A549 (cell line): ENCODE data around the gene RAB11FIP4.

ENCODE experiments used
- CEBPB ChIP-seq, 2 experiments: fragments of >200 bp in 1 of 2; sonication (Bioruptor Twin) in 1 of 2; formaldehyde crosslinking in 1 of 2; IDR thresholded peaks; 2 replicates each; pipeline ENCODE4 v1.6.1; 2012 to 2016
- CTCF ChIP-seq: fragments of >200 bp; sonication (Bioruptor Twin); formaldehyde crosslinking; IDR thresholded peaks from 3 replicates; pipeline ENCODE4 v1.5.1; 2016
- EP300 ChIP-seq, 2 experiments: fragments of >200 bp; sonication (Bioruptor Twin); formaldehyde crosslinking; IDR thresholded peaks; 2 replicates in 1 of 2; 3 replicates in 1 of 2; pipeline ENCODE4 v1.6.1; 2016 to 2017
- NR3C1 ChIP-seq: fragments of >200 bp; sonication (Bioruptor Twin); formaldehyde crosslinking; IDR thresholded peaks from 3 replicates; pipeline ENCODE4 v1.6.1; 2017
- POLR2A ChIP-seq: IDR thresholded peaks from 2 replicates; pipeline ENCODE4 v1.6.1; 2012; ENCODE audit warnings: mild to moderate bottlenecking, low read length

GRCh38 chr17:31378638-31379037 is 12.8 kb upstream of the RAB11FIP4 start:
- no peak for TF ChIP-seq NR3C1
- no peak for TF ChIP-seq CTCF
- no peak for TF ChIP-seq CEBPB (IDR thresholded peaks at IDR 0.05)
- TF ChIP-seq POLR2A: no peak
- no peak for TF ChIP-seq EP300 (IDR thresholded peaks at IDR 0.05)
